K562 (cell line): ENCODE results near the gene CDH2. TPM values are rescaled to one million over a fixed set of nuclear protein-coding genes. Genes with fewer than 3 reads are reported as not detected.

Experiments used
- ATAC-seq: fragments of 200-7000 bp; cut with Tn5 transposase; 3 replicates; pipeline ENCODE4 v1.9.1; 2020; ENCODE audit warnings: moderate library complexity
- BruUV-seq: library from RNA; stranded (reverse); fragments of 400-500 nt; replicated peaks from 2 replicates; lab custom pipeline; 2021; lab: Mats Ljungman, UMichigan
- CTCF ChIA-PET: fragments of 300-600 bp; formaldehyde crosslinking; extraction: SDS; loops from one replicate; lab custom pipeline; 2021; ENCODE audit warnings: low intra/inter-chr PET ratio; lab: Yijun Ruan, JAX
- POLR2A ChIA-PET: fragments of 300-600, 350-650 bp; sonication (Branson Sonifier 250); formaldehyde crosslinking; extraction: SDS; loops from one replicate; lab custom pipeline; 2021; ENCODE audit warnings: antibody characterized with exemption, inconsistent platforms; lab: Yijun Ruan, JAX
- DNase-seq, 4 experiments: peaks; one replicate each; pipeline versions ENCODE4 v3.0.0 to v3.0.0-alpha.2; 2011 to 2018; ENCODE audit warnings: low spot score in 3 of 4, mixed read lengths in 3 of 4; ENCODE audit errors: extremely low read depth in 1 of 4
- FAIRE-seq: peaks from 2 replicates; lab custom pipeline; 2011; peaks lifted over from hg19 to GRCh38; lab: Jason Lieb, UNC
- H2AFZ ChIP-seq: 2 replicates; pipeline ENCODE4 v1.6.0; 2011; ENCODE audit warnings: low read depth, low read length, control low read depth, inconsistent platforms
- H3K27ac ChIP-seq: fragments of 200-600 bp; 3 replicates; pipeline ENCODE4 v1.8.0; 2011; ENCODE audit warnings: low read depth, mild to moderate bottlenecking, control low read depth, inconsistent platforms, low read length, moderate library complexity, mixed read lengths; ENCODE audit errors: extremely low read depth
- H3K27me3 ChIP-seq, 2 experiments: fragments of 300-600 bp in 1 of 2; 2 replicates in 1 of 2; 3 replicates in 1 of 2; pipeline versions ENCODE4 v1.6.0 to v1.8.0; 2011; ENCODE audit warnings: inconsistent platforms in 2 of 2, low read length in 2 of 2, mild to moderate bottlenecking in 1 of 2, mixed read lengths in 1 of 2, moderate library complexity in 1 of 2; ENCODE audit not compliant: control insufficient read depth in 2 of 2, insufficient read depth in 2 of 2
- H3K36me3 ChIP-seq: fragments of 300-600 bp; 3 replicates; pipeline ENCODE4 v1.8.0; 2011; ENCODE audit warnings: mild to moderate bottlenecking, low read length, inconsistent platforms; ENCODE audit not compliant: control insufficient read depth, insufficient read depth
- H3K4me1 ChIP-seq, 2 experiments: fragments of 200-600 bp in 1 of 2; replicated peaks in 1 of 2; 2 replicates in 1 of 2; 3 replicates in 1 of 2; pipeline versions ENCODE4 v1.5.1 to v1.8.0; 2011; ENCODE audit warnings: inconsistent platforms in 2 of 2, low read length in 2 of 2, mild to moderate bottlenecking in 1 of 2, mixed read lengths in 1 of 2, moderate library complexity in 1 of 2; ENCODE audit not compliant: control insufficient read depth in 2 of 2, insufficient read depth in 2 of 2
- H3K4me2 ChIP-seq: 2 replicates; pipeline ENCODE4 v1.6.1; 2011; ENCODE audit warnings: low read length, control low read depth, inconsistent platforms, mixed read lengths; ENCODE audit not compliant: insufficient read depth
- H3K4me3 ChIP-seq: fragments of 200-600 bp; sonication (generic), shearing (Covaris generic); 2 replicates; pipeline ENCODE4 v1.5.1; 2016; ENCODE audit warnings: control low read depth, inconsistent platforms
- H3K79me2 ChIP-seq: fragments of 200-600 bp; 3 replicates; pipeline ENCODE4 v1.8.0; 2011; ENCODE audit warnings: low read length, inconsistent platforms; ENCODE audit not compliant: control insufficient read depth, insufficient read depth
- H3K9ac ChIP-seq, 2 experiments: 2 replicates each; pipeline versions ENCODE4 v1.6.0 to v1.6.1; 2011; ENCODE audit warnings: low read depth in 2 of 2, low read length in 2 of 2, control low read depth in 1 of 2, inconsistent platforms in 1 of 2, mild to moderate bottlenecking in 1 of 2, mixed read lengths in 1 of 2; ENCODE audit not compliant: insufficient read depth in 1 of 2
- H3K9me1 ChIP-seq: one replicate; pipeline ENCODE4 v1.6.0; 2011; ENCODE audit warnings: inconsistent platforms, mild to moderate bottlenecking, low read length, moderate library complexity; ENCODE audit not compliant: control insufficient read depth, insufficient read depth
- H3K9me3 ChIP-seq: replicated peaks from 2 replicates; pipeline ENCODE4 v1.5.1; 2011; ENCODE audit warnings: low read depth, low read length, inconsistent platforms; ENCODE audit not compliant: control insufficient read depth, insufficient read depth
- H4K20me1 ChIP-seq: replicated peaks from 2 replicates; pipeline ENCODE4 v1.6.1; 2011; ENCODE audit warnings: low read length, inconsistent platforms, mixed read lengths; ENCODE audit not compliant: control insufficient read depth, insufficient read depth
- ATF4 ChIP-seq: fragments of 450-650 bp; formaldehyde crosslinking; IDR thresholded peaks from 2 replicates; pipeline ENCODE4 v1.4.0; 2022; ENCODE audit warnings: mild to moderate bottlenecking, moderate library complexity
- ATF7 ChIP-seq: fragments of 450-650 bp; IDR thresholded peaks from 2 replicates; pipeline ENCODE4 v1.7.1; 2014; ENCODE audit warnings: mild to moderate bottlenecking, moderate library complexity
- CHCHD3 ChIP-seq: fragments of 250-450 bp; sonication (Bioruptor Pico); IDR thresholded peaks from 2 replicates; pipeline ENCODE4 v2.1.2; 2022; ENCODE audit warnings: mild to moderate bottlenecking
- HSF4 ChIP-seq: fragments of 250-450 bp; sonication (Bioruptor Pico); IDR thresholded peaks from 2 replicates; pipeline ENCODE4 v2.1.2; 2022; ENCODE audit warnings: mild to moderate bottlenecking, moderate library complexity, borderline replicate concordance
- KLF16 ChIP-seq: IDR thresholded peaks from 2 replicates; pipeline ENCODE4 v1.6.1; 2016; ENCODE audit warnings: antibody characterized with exemption
- KLF6 ChIP-seq: fragments of 250-450 bp; sonication (Bioruptor Pico); IDR thresholded peaks from 2 replicates; pipeline ENCODE4 v1.4.0; 2020; ENCODE audit warnings: mild to moderate bottlenecking, moderate library complexity, borderline replicate concordance
- LEF1 ChIP-seq: fragments of 450-650 bp; IDR thresholded peaks from 2 replicates; pipeline ENCODE4 v1.6.1; 2016; ENCODE audit warnings: mild to moderate bottlenecking
- MECOM ChIP-seq: fragments of 250-450 bp; sonication (Bioruptor Pico); IDR thresholded peaks from 2 replicates; pipeline ENCODE4 v1.8.0; 2022; ENCODE audit warnings: inconsistent platforms
- MTF1 ChIP-seq: fragments of 250-450 bp; sonication (Bioruptor Pico); IDR thresholded peaks from 2 replicates; pipeline ENCODE4 v1.9.0; 2021; ENCODE audit warnings: moderate library complexity, mild to moderate bottlenecking, inconsistent platforms, borderline replicate concordance
- NEUROD1 ChIP-seq: fragments of 150-350 bp; IDR thresholded peaks from 2 replicates; pipeline ENCODE4 v1.6.1; 2014; ENCODE audit warnings: borderline replicate concordance, low read length, low read depth; ENCODE audit not compliant: partially characterized antibody
- PHF20 ChIP-seq: fragments of 450-650 bp; IDR thresholded peaks from 2 replicates; pipeline ENCODE4 v1.6.1; 2018; ENCODE audit not compliant: partially characterized antibody
- POLR2G ChIP-seq: fragments of 200-400 bp; formaldehyde crosslinking; IDR thresholded peaks from 2 replicates; pipeline ENCODE4 v1.6.1; 2017; ENCODE audit warnings: low read depth, mild to moderate bottlenecking, antibody characterized with exemption, low read length, moderate library complexity
- RNF2 ChIP-seq: sonication (generic); IDR thresholded peaks from 2 replicates; pipeline ENCODE4 v1.6.1; 2016
- SAFB ChIP-seq: fragments of 200-400 bp; formaldehyde crosslinking; IDR thresholded peaks from 2 replicates; pipeline ENCODE4 v1.6.1; 2017; ENCODE audit warnings: low read depth, low read length, borderline replicate concordance
- SNAPC5 ChIP-seq: fragments of 250-450 bp; sonication (Bioruptor Pico); IDR thresholded peaks from 2 replicates; pipeline ENCODE4 v1.8.0; 2021; ENCODE audit warnings: moderate library complexity, mild to moderate bottlenecking, inconsistent platforms
- ZNF707 ChIP-seq: fragments of 250-450 bp; sonication (Bioruptor Pico); conservative IDR thresholded peaks from 2 replicates; pipeline ENCODE4 v1.8.0; 2022; ENCODE audit warnings: inconsistent platforms, mild to moderate bottlenecking, moderate library complexity
- WGBS: fragments of 100-300 bp; shearing (Covaris generic); methylation state at CpG from one replicate; pipeline ENCODE4 v1.1.6; 2016; ENCODE audit warnings: low coverage, mixed read lengths; ENCODE audit not compliant: insufficient coverage; ENCODE audit errors: missing lambda C conversion rate; 5-methylcytosine and 5-hydroxymethylcytosine counted together
- in situ Hi-C: fragments of 300-500 bp; cut with MboI; formaldehyde crosslinking; loops from 4 replicates; pipeline ENCODE4 v1.15.0; 2018; ENCODE audit warnings: inconsistent platforms, mixed read lengths
- intact Hi-C: fragments of 100-400 bp; cut with micrococcal nuclease; formaldehyde crosslinking; loops from 2 replicates; pipeline ENCODE4 v1.14.2; 2022
- polyA plus RNA-seq, 8 experiments: library from polyadenylated mRNA; depleted of rRNA in 4 of 8; stranded (reverse) in 5 of 8; unstranded in 3 of 8; fragments of >200 nt; fragmentation: Nextera tagmentation in 2 of 8; fragmentation: Illumina TruSeq in 1 of 8; extraction: Ambion mirVana in 2 of 8; extraction: Trizol in 1 of 8; gene quantifications; 2 replicates each; pipeline versions ENCODE4 v1.2.1 to v1.2.3, GENCODE V29; 2011 to 2014; ENCODE audit warnings: inconsistent platforms in 1 of 8, missing spikeins in 1 of 8
- total RNA-seq, 7 experiments: library from RNA; depleted of rRNA in 6 of 7; stranded (reverse); fragments of >200 nt in 6 of 7; fragmentation: Illumina TruSeq in 2 of 7; extraction: Trizol in 2 of 7; gene quantifications; 2 replicates each; pipeline versions ENCODE4 v1.2.1 to v1.2.3, GENCODE V29; 2011 to 2021; ENCODE audit warnings: low replicate concordance in 1 of 7

CDH2 gene
- total and polyA plus RNA-seq, 9 of the 15 experiments (the other 6 are each of a cell fraction or from before 2014, with no cell fraction given), result 0.04 TPM; not detected in 8

- 7% methylated on average over 3 of the region's 3 CpGs for WGBS
- H2AFZ ChIP-seq, result no peak overlapping the region
- H3K4me1 ChIP-seq, result no peaks in the 10 kb centered on the region
- in situ Hi-C loops, result no loop called here
- BruUV-seq, result no TSS peak
- no peak overlapping the region for H3K27ac ChIP-seq
- TF ChIP-seq ZNF707 (CRISPR knock-in tag), result no peak
- no peaks in the 10 kb centered on the region for H3K36me3 ChIP-seq
- ChIA-PET POLR2A (no interaction called here), CTCF (no interaction called here)
- no peak overlapping the region for H3K4me3 ChIP-seq
- ATAC-seq (no peak), DNase-seq (no peak), FAIRE-seq (no peak)
- no peaks in the 10 kb centered on the region for H3K9me3 ChIP-seq
- H3K9me1 ChIP-seq, result no peaks in the 10 kb centered on the region
- intact Hi-C loops, result no loop called here
- H3K4me2 ChIP-seq, result no peak overlapping the region
- no peak overlapping the region for H3K9ac ChIP-seq
- no peaks in the 10 kb centered on the region for H3K79me2 ChIP-seq
- no peaks in the 10 kb centered on the region for H4K20me1 ChIP-seq
- H3K27me3 ChIP-seq, result no peaks in the 10 kb centered on the region
Measured at GRCh38 chr18:28123401-28124030, 53.4 kb downstream of the CDH2 start.

GRCh38 chr18:28120828-28121515, 56.0 kb downstream of the CDH2 start:
- no peaks in the 10 kb centered on the region for H3K9me3 ChIP-seq
- ATAC-seq (no peak), DNase-seq (no peak), FAIRE-seq (peak; percentile 40)
- POLR2A ChIA-PET, result no interaction called here
- in situ Hi-C loops, result no loop called here
- no peak overlapping the region for H3K4me2 ChIP-seq
- H3K4me1 ChIP-seq, result no peaks in the 10 kb centered on the region
- no peak overlapping the region for H3K9ac ChIP-seq
- TF ChIP-seq HSF4 (CRISPR knock-in tag) (no peak), CHCHD3 (CRISPR knock-in tag) (no peak), KLF16 (no peak), MTF1 (CRISPR knock-in tag) (no peak), POLR2G (no peak), KLF6 (CRISPR knock-in tag) (no peak), LEF1 (no peak), ATF7 (no peak), SNAPC5 (CRISPR knock-in tag) (no peak), PHF20 (no peak), ATF4 (no peak), RNF2 (no peak), NEUROD1 (no peak), SAFB (no peak), MECOM (CRISPR knock-in tag) (no peak)
- TF ChIP-seq, all 486 proteins: peak for 0
- Histone ChIP-seq H2AFZ (no peak overlapping the region), H3K79me2 (no peaks in the 10 kb centered on the region), H3K9me1 (no peaks in the 10 kb centered on the region), H4K20me1 (no peaks in the 10 kb centered on the region), H3K4me3 (no peak overlapping the region), H3K27ac (no peak overlapping the region), H3K27me3 (no peaks in the 10 kb centered on the region), H3K36me3 (no peaks in the 10 kb centered on the region)
- intact Hi-C loops, result no loop called here
- BruUV-seq, result no TSS peak
- CTCF ChIA-PET, result no interaction called here
- WGBS, result 5% methylated on average over 2 of the region's 2 CpGs
